Endometrium (tissue), 2 donors: ENCODE results near the gene SUMO2.
"Not testable (repeated sequence)": the region's sequence is repeated elsewhere in the genome, so short reads cannot be mapped to it uniquely, and the experiment has no call there.

Experiments used
- FAIRE-seq: peaks from 2 replicates; lab custom pipeline; 2012; peaks lifted over from hg19 to GRCh38; lab: Jason Lieb, UNC
- donor health status: control.
- donor health status: control.

The SUMO2 gene

GRCh38 chr17:75144816-75145512 is 37.8 kb downstream of the SUMO2 start:
- FAIRE-seq = no peak

- FAIRE-seq = no peak
Measured at GRCh38 chr17:75142236-75142971, 40.4 kb downstream of the SUMO2 start.

GRCh38 chr17:75138519-75138918 is 44.2 kb downstream of the SUMO2 start:
- no peak for FAIRE-seq

GRCh38 chr17:75137762-75138161 is 45.0 kb downstream of the SUMO2 start:
- FAIRE-seq = not testable (repeated sequence)

- FAIRE-seq = no peak
Measured at GRCh38 chr17:75135946-75136345, 46.8 kb downstream of the SUMO2 start.

GRCh38 chr17:75135452-75135851 is 47.3 kb downstream of the SUMO2 start:
- FAIRE-seq = no peak

- not testable (repeated sequence) for FAIRE-seq
Measured at GRCh38 chr17:75133607-75134347, 49.0 kb downstream of the SUMO2 start.

GRCh38 chr17:75133001-75133400 is 49.8 kb downstream of the SUMO2 start:
- no peak for FAIRE-seq

GRCh38 chr17:75132018-75133000 is 50.5 kb downstream of the SUMO2 start:
- not testable (repeated sequence) for FAIRE-seq

GRCh38 chr17:75131278-75132017 is 51.3 kb downstream of the SUMO2 start, which contains the start of gene NT5C:
NT5C (minus strand) TSS chr17:75131742; CDS start chr17:75131707, 35 bp downstream.
- no peak for FAIRE-seq

GRCh38 chr17:75130632-75131277 is 52.0 kb downstream of the SUMO2 start:
- FAIRE-seq = no peak

GRCh38 chr17:75130059-75130631 is 52.6 kb downstream of the SUMO2 start:
- no peak for FAIRE-seq

GRCh38 chr17:75129576-75129975 is 53.2 kb downstream of the SUMO2 start:
- no peak for FAIRE-seq

GRCh38 chr17:75128694-75129505 is 53.9 kb downstream of the SUMO2 start:
- FAIRE-seq = no peak

- not testable (repeated sequence) for FAIRE-seq
Measured at GRCh38 chr17:75127936-75128335, 54.8 kb downstream of the SUMO2 start.

- FAIRE-seq = no peak
Measured at GRCh38 chr17:75126954-75127353, 55.8 kb downstream of the SUMO2 start.

GRCh38 chr17:75125984-75126383 is 56.8 kb downstream of the SUMO2 start:
- FAIRE-seq = no peak

- no peak for FAIRE-seq
Measured at GRCh38 chr17:75124819-75125162, 58.0 kb downstream of the SUMO2 start.
